GM12801 (cell line): ENCODE measurements around the gene LRRC28.

Experiments
- CTCF ChIP-seq: IDR thresholded peaks from one replicate; pipeline ENCODE4 v1.5.1; 2011; ENCODE audit warnings: control low read depth; ENCODE audit not compliant: insufficient read length; ENCODE audit errors: extremely low read depth

LRRC28 gene

GRCh38 chr15:99407716-99408115 is 156.4 kb downstream of the LRRC28 start:
- TF ChIP-seq CTCF, result no peak

GRCh38 chr15:99408236-99409096 is 157.2 kb downstream of the LRRC28 start:
- no peak for TF ChIP-seq CTCF

GRCh38 chr15:99409097-99409473 is 157.8 kb downstream of the LRRC28 start:
- no peak for TF ChIP-seq CTCF

GRCh38 chr15:99409560-99409959 is 158.3 kb downstream of the LRRC28 start:
- no peak for TF ChIP-seq CTCF

- no peak for TF ChIP-seq CTCF
These were observed 159.2 kb downstream of the LRRC28 start for GRCh38 chr15:99410477-99410876.

GRCh38 chr15:99411234-99411633 is 160.0 kb downstream of the LRRC28 start:
- no peak for TF ChIP-seq CTCF

- no peak for TF ChIP-seq CTCF
These were observed 160.8 kb downstream of the LRRC28 start for GRCh38 chr15:99412082-99412481.
